HG03439 (cell line): Measurements from ENCODE around the gene APBB1IP.

Source experiments
- ATAC-seq: cut with Tn5 transposase; IDR thresholded peaks from one replicate; pipeline ENCODE4 v1.9.1; 2021; ENCODE audit warnings: mild to moderate bottlenecking, moderate library complexity; ENCODE audit not compliant: unreplicated experiment

Gene APBB1IP

GRCh38 chr10:26612151-26612915, 174.2 kb downstream of the APBB1IP start:
- ATAC-seq = no peak
